DOHH2 (cell line): ENCODE measurements around the gene KCNK7.

ENCODE experiments used
- H3F3A ChIP-seq: fragments of 200-600 bp; sonication (generic), shearing (Covaris generic); 2 replicates; pipeline ENCODE4 v1.6.0; 2016; ENCODE audit warnings: antibody characterized with exemption, mild to moderate bottlenecking; ENCODE audit not compliant: control insufficient read depth, insufficient read depth
- H3K27ac ChIP-seq: fragments of 200-600 bp; sonication (generic); 2 replicates; pipeline ENCODE4 v1.5.1; 2014; ENCODE audit warnings: low read depth, mild to moderate bottlenecking, low read length, moderate library complexity
- H3K27me3 ChIP-seq: fragments of 200-600 bp; sonication (generic); 2 replicates; pipeline ENCODE4 v1.6.1; 2014; ENCODE audit warnings: mild to moderate bottlenecking, low read length, mixed read lengths; ENCODE audit not compliant: control insufficient read depth
- H3K36me3 ChIP-seq: fragments of 200-600 bp; sonication (generic); 2 replicates; pipeline ENCODE4 v1.6.1; 2014; ENCODE audit warnings: mild to moderate bottlenecking, low read length, moderate library complexity, mixed read lengths; ENCODE audit not compliant: control insufficient read depth
- H3K4me1 ChIP-seq: fragments of 200-600 bp; sonication (generic); 2 replicates; pipeline ENCODE4 v1.6.1; 2014; ENCODE audit warnings: mild to moderate bottlenecking, low read length, mixed read lengths; ENCODE audit not compliant: control insufficient read depth
- H3K4me2 ChIP-seq: fragments of 200-600 bp; sonication (generic); 2 replicates; pipeline ENCODE4 v1.6.0; 2014; ENCODE audit warnings: mild to moderate bottlenecking, low read length, moderate library complexity
- H3K4me3 ChIP-seq: fragments of 200-600 bp; sonication (generic); 2 replicates; pipeline ENCODE4 v1.5.1; 2014; ENCODE audit warnings: mild to moderate bottlenecking, low read length, mixed read lengths
- H3K79me2 ChIP-seq: fragments of 200-600 bp; sonication (generic); 2 replicates; pipeline ENCODE4 v1.6.1; 2014; ENCODE audit warnings: mild to moderate bottlenecking, low read length, mixed read lengths; ENCODE audit not compliant: control insufficient read depth
- H3K9me2 ChIP-seq: fragments of 200-600 bp; sonication (generic); replicated peaks from 2 replicates; pipeline ENCODE4 v1.6.1; 2014; ENCODE audit warnings: mild to moderate bottlenecking, low read length, mixed read lengths; ENCODE audit not compliant: control insufficient read depth
- H3K9me3 ChIP-seq: fragments of 200-600 bp; sonication (generic); 2 replicates; pipeline ENCODE4 v1.6.1; 2014; ENCODE audit warnings: antibody characterized with exemption, low read length, mixed read lengths; ENCODE audit not compliant: control insufficient read depth, insufficient read depth
- H4K20me1 ChIP-seq: fragments of 200-600 bp; sonication (generic); 2 replicates; pipeline ENCODE4 v1.6.0; 2014; ENCODE audit warnings: low read depth, mild to moderate bottlenecking, antibody characterized with exemption, low read length, moderate library complexity; ENCODE audit not compliant: control insufficient read depth, insufficient read depth
- EZH2phosphoT487 ChIP-seq: fragments of 200-600 bp; sonication (generic); IDR thresholded peaks from 2 replicates; pipeline ENCODE4 v1.6.1; 2017; ENCODE audit warnings: borderline replicate concordance, mild to moderate bottlenecking, antibody characterized with exemption, low read length, moderate library complexity, mixed read lengths
- TF ChIP-seq, protein P1 (sequence below): fragments of 200-600 bp; sonication (generic); IDR thresholded peaks from one replicate; pipeline ENCODE4 v1.5.1; 2014; ENCODE audit warnings: antibody characterized with exemption, mild to moderate bottlenecking, low read depth, low read length; ENCODE audit not compliant: poor library complexity, severe bottlenecking

The KCNK7 gene, protein sequence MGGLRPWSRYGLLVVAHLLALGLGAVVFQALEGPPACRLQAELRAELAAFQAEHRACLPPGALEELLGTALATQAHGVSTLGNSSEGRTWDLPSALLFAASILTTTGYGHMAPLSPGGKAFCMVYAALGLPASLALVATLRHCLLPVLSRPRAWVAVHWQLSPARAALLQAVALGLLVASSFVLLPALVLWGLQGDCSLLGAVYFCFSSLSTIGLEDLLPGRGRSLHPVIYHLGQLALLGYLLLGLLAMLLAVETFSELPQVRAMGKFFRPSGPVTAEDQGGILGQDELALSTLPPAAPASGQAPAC

DNA sequence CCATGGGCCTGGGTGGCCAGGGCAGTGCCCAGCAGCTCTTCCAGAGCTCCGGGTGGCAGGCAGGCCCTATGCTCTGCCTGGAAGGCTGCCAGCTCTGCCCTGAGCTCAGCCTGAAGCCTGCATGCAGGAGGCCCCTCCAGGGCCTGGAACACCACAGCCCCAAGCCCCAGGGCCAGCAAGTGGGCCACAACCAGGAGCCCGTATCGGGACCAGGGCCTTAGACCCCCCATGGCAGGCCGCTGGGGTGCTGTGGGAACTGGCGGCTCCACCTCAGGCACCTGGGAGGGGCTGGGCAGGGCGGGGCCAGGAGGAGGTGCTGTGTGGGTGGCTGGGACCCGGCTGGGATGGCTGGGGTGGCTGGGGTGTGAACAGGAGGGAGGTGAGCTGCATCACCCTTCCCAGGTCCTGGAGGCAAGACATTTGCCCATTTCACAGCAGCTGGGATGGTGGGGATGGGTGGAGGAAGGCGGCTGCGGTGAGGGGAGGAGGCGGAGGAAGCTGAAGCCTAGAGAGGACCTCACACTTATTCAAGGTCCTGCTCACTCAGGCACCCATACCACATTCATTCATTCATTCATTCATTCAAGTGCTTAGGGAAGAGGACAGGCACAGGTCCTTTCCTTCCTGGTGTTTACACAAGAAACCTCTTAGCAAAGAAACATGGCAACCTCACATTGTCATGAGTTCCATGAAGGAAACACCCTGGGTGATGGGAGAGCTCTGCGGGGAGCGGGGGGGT, at the start of gene KCNK7:
TSS of gene KCNK7 (minus strand) at position 258 of the 739 bp plus-strand sequence. CDS start at position 230, 28 bp downstream.
- Histone ChIP-seq H3K4me1 (no peaks in the 10 kb centered on the region), H3K4me3 (no peak within 1 kb of the TSS), H3K36me3 (peaks cover 8% of the 10 kb centered on the region; the same call in 1 of the 2 replicates), H3F3A (no peaks in the 10 kb centered on the region), H3K9me3 (no peaks in the 10 kb centered on the region), H3K27ac (no peak within 1 kb of the TSS), H3K9me2 (no peaks in the 10 kb centered on the region), H3K27me3 (no peaks in the 10 kb centered on the region), H4K20me1 (no peaks in the 10 kb centered on the region), H3K4me2 (no peak within 1 kb of the TSS), H3K79me2 (no peaks in the 10 kb centered on the region)
- TF ChIP-seq EZH2phosphoT487 = no peak
- TF ChIP-seq, protein P1, sequence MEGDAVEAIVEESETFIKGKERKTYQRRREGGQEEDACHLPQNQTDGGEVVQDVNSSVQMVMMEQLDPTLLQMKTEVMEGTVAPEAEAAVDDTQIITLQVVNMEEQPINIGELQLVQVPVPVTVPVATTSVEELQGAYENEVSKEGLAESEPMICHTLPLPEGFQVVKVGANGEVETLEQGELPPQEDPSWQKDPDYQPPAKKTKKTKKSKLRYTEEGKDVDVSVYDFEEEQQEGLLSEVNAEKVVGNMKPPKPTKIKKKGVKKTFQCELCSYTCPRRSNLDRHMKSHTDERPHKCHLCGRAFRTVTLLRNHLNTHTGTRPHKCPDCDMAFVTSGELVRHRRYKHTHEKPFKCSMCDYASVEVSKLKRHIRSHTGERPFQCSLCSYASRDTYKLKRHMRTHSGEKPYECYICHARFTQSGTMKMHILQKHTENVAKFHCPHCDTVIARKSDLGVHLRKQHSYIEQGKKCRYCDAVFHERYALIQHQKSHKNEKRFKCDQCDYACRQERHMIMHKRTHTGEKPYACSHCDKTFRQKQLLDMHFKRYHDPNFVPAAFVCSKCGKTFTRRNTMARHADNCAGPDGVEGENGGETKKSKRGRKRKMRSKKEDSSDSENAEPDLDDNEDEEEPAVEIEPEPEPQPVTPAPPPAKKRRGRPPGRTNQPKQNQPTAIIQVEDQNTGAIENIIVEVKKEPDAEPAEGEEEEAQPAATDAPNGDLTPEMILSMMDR = no peak

DNA sequence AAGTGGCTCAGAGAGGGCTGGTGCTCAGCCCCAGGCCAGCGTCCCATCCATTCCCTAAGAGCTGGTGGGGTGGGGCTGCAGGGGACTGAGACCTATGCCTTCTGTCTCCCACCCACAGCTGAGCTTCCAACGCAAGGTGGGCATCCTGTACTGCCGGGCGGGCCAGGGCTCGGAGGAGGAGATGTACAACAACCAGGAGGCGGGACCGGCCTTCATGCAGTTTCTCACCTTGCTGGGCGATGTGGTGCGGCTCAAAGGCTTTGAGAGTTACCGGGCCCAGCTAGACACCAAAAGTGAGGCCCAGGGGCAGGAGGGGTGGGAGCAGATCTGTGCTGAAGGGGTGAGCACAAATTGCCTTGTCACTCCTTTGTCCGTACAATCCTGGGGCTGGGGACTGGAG, 49.2 kb upstream of the KCNK7 start:
- Histone ChIP-seq H3K27ac (no peak overlapping the region), H3K4me3 (no peak overlapping the region), H3K27me3 (no peaks in the 10 kb centered on the region), H3K4me2 (no peak overlapping the region), H3K9me3 (no peaks in the 10 kb centered on the region), H3K4me1 (peaks cover 20% of the 10 kb centered on the region), H3F3A (peaks cover 7% of the 10 kb centered on the region), H3K36me3 (peaks cover 66% of the 10 kb centered on the region), H4K20me1 (no peaks in the 10 kb centered on the region), H3K79me2 (peaks cover 18% of the 10 kb centered on the region), H3K9me2 (no peaks in the 10 kb centered on the region)
- TF ChIP-seq, protein P1 = no peak
- TF ChIP-seq EZH2phosphoT487 = no peak

DNA sequence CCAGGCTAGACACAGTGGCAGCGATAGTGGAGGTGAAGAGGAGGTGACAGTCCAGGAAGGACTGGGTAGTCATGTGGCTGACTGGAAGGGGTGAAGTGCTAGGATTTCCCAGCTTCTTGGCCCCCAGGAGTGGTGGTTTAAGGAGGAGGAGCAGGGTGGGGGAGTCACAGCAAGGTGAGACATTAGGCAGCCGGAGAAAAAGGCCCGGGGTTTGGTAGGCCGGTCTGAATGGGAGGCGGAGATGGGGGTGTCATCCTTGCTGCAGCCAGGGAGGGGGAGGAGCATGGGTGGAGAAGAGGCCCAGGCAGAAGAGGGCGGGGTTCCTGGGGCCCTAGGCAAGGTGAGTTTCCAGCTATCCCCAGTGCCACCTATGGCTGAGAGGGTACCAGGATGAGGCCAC, 48.4 kb upstream of the KCNK7 start:
- H4K20me1 ChIP-seq = no peaks in the 10 kb centered on the region
- peaks cover 62% of the 10 kb centered on the region for H3K36me3 ChIP-seq
- H3F3A ChIP-seq = peaks cover 13% of the 10 kb centered on the region
- no peak overlapping the region for H3K4me2 ChIP-seq
- TF ChIP-seq, protein P1 = no peak
- TF ChIP-seq EZH2phosphoT487 = no peak
- H3K9me3 ChIP-seq = no peaks in the 10 kb centered on the region
- H3K4me3 ChIP-seq = no peak overlapping the region
- peaks cover 20% of the 10 kb centered on the region for H3K79me2 ChIP-seq
- no peak overlapping the region for H3K27ac ChIP-seq
- H3K27me3 ChIP-seq = no peaks in the 10 kb centered on the region
- H3K9me2 ChIP-seq = no peaks in the 10 kb centered on the region
- H3K4me1 ChIP-seq = peaks cover 28% of the 10 kb centered on the region
